ENCODE results near the gene DZIP3. TPM values are rescaled to one million over a fixed set of nuclear protein-coding genes. Genes with fewer than 3 reads are reported as not detected.

Gene DZIP3
- total RNA-seq, 4 donors from 2014 or later = 3.6 to 7.9 (median 5.7) TPM

GRCh38 chr3:108554229-108554628, 35.3 kb upstream of the DZIP3 start:
- TF ChIP-seq CTCF (IDR thresholded peaks at IDR 0.05) = no peak
- DNase-seq (ENCODE audit: low spot score) (no peak), ATAC-seq (ENCODE audit: low FRiP score) (no peak)

DNA sequence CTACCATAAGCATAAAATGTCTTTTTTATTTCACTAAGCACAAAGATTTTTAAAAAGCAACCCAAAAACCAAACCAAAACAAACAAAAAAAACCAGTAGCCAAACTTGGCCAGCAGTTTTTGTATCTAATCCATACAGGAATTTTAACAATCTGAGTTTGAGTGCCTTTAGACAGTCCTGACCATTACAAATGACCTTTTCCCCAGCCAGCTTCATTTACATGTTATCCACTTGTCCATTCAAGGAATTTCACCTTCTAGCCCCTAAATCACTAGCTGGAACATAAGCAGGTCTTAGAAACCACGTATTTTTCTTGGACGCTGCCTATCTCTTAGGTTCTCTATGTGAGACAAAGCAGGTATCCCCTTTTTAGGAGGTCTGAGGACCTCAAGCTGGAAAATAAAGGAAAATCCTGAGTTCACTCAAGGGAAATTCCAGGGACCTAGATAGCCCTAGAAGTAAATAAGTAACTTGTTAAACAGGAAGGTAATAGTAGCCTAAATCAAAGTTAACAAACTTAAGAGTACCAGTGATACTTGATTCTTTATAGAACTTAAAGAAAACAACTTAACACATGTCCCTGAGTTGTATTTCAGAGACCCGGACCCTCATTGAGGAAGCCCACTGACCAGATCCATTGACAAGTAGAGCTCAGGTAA, 34.5 kb upstream of the DZIP3 start:
- DNase-seq (ENCODE audit: low spot score) (no peak), ATAC-seq (ENCODE audit: low FRiP score) (no peak)
- TF ChIP-seq CTCF (IDR thresholded peaks at IDR 0.05) = no peak

- TF ChIP-seq CTCF (IDR thresholded peaks at IDR 0.05) = no peak
- ATAC-seq (ENCODE audit: low FRiP score) (no peak), DNase-seq (ENCODE audit: low spot score) (no peak)
Measured at GRCh38 chr3:108555966-108556581, 33.4 kb upstream of the DZIP3 start.

GRCh38 chr3:108562565-108562964, 27.0 kb upstream of the DZIP3 start:
- no peak for ATAC-seq (ENCODE audit: low FRiP score)
- no peak for DNase-seq (ENCODE audit: low spot score)
- no peak for TF ChIP-seq CTCF (IDR thresholded peaks at IDR 0.05)

GRCh38 chr3:108564564-108564963, 25.0 kb upstream of the DZIP3 start:
- TF ChIP-seq CTCF (IDR thresholded peaks at IDR 0.05) = no peak
- no peak for ATAC-seq (ENCODE audit: low FRiP score)
- DNase-seq (ENCODE audit: low spot score) = no peak

DNA sequence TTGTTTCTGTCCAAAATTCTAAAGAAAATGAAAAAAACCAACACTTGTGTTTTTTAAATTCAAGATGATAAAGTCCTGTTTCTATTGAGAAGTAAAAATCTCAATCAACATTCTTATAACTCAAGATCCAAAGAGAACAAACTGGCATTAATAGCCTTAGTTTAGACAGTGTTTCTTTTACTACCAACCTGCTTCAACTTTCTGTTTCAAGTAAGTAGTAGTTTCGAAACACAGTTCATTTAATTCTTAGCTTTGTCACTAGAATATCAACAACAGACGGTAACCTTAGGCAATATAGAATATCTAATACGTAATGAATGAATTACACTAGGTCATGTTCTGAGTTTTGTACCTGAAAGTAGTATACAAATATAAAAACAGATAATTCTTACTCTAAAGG, 24.0 kb upstream of the DZIP3 start:
- TF ChIP-seq CTCF (IDR thresholded peaks at IDR 0.05) = no peak
- ATAC-seq (ENCODE audit: low FRiP score) (no peak), DNase-seq (ENCODE audit: low spot score) (no peak)

- no peak for TF ChIP-seq CTCF (IDR thresholded peaks at IDR 0.05)
- no peak for ATAC-seq (ENCODE audit: low FRiP score)
- no peak for DNase-seq (ENCODE audit: low spot score)
Measured at GRCh38 chr3:108566599-108566998, 22.9 kb upstream of the DZIP3 start.
